Mammary epithelial cell (primary cell): ENCODE data around the gene GNAS.

Source experiments
- EZH2 ChIP-seq: IDR thresholded peaks from 2 replicates; pipeline ENCODE4 v1.6.1; 2012; ENCODE audit warnings: low read length, inconsistent platforms, borderline replicate concordance
- TF ChIP-seq, protein P1 (sequence below), 2 donors: IDR thresholded peaks in 1 of 2; conservative IDR thresholded peaks in 1 of 2; 2 replicates each; pipeline ENCODE4 v1.5.1; 2011 to 2012; ENCODE audit warnings: inconsistent platforms in 2 of 2, low read length in 2 of 2, mild to moderate bottlenecking in 2 of 2, control low read depth in 1 of 2, low read depth in 1 of 2; ENCODE audit not compliant: insufficient read depth in 1 of 2; ENCODE audit errors: extremely low read depth in 1 of 2

DNA sequence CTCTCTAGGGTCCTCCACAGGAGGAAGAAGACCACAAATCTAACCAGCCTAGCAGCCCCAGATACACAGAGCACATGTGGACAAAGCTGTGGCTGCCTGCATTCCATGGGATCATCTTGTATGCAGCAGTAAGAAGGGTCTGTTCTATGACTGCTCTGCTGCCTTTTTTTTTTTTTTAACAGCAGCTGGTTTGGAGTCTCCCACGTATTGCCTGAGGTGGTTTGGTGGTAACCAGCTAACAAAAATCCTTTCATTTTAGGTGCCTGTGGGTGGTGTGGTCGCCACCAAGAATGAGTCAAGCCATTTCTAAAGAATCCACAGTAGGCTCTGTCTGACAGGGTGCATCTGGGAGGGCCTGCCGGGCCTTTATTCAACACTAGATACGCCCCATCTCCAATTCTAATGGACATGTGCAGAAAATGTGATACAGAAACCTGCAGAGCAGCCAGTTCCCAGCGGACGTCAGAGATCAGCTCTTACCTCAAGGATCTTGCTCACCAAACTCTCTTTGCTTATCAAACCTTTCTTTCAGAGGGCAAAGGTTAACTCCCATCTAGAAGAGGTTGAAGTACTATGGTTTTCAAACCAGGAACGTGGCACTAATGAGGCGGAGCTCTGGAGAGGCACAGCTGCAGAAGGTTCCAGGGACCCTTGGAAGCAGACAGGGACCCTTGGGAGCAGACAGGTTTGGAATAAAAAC, 33.8 kb upstream of the GNAS start:
- TF ChIP-seq, protein P1, sequence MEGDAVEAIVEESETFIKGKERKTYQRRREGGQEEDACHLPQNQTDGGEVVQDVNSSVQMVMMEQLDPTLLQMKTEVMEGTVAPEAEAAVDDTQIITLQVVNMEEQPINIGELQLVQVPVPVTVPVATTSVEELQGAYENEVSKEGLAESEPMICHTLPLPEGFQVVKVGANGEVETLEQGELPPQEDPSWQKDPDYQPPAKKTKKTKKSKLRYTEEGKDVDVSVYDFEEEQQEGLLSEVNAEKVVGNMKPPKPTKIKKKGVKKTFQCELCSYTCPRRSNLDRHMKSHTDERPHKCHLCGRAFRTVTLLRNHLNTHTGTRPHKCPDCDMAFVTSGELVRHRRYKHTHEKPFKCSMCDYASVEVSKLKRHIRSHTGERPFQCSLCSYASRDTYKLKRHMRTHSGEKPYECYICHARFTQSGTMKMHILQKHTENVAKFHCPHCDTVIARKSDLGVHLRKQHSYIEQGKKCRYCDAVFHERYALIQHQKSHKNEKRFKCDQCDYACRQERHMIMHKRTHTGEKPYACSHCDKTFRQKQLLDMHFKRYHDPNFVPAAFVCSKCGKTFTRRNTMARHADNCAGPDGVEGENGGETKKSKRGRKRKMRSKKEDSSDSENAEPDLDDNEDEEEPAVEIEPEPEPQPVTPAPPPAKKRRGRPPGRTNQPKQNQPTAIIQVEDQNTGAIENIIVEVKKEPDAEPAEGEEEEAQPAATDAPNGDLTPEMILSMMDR (conservative IDR thresholded peaks at IDR 0.05 in 1 of 2, IDR thresholded peaks at IDR 0.05 in 1 of 2; ENCODE audit: extremely low read depth in 1 of 2, insufficient read depth in 1 of 2, low read depth in 1 of 2, low read length in 2 of 2): no peak
- TF ChIP-seq EZH2: no peak
